ENCODE data around the gene PDZD7. TPM values are rescaled to one million over a fixed set of nuclear protein-coding genes. Genes with fewer than 3 reads are reported as not detected.

The PDZD7 gene
- total RNA-seq, 1 experiment from 2014 or later = 6.1 TPM

- H3K79me2 ChIP-seq (ENCODE audit: insufficient read depth, low read length) = no peaks in the 10 kb centered on the region
- ChIA-PET CTCF (interaction anchor here (0.6 kb wide), 1 partner anchor 187 kb away, joined by 3 read pairs; no protein-coding TSS in a partner anchor), RAD21 (ENCODE audit: low non-redundant PET in 1 of 2, low total read pairs in 2 of 2, uncharacterized antibody in 2 of 2, unreplicated experiment in 2 of 2) (no interaction called here), POLR2A (no interaction called here)
- no peaks in the 10 kb centered on the region for H3K27me3 ChIP-seq (ENCODE audit: insufficient read depth, low read length)
- intact Hi-C loops (cut with micrococcal nuclease) = no loop called here
- H3K27ac ChIP-seq (ENCODE audit: low read depth, low read length) = no peak overlapping the region
- 0 out of 4 replicates have a peak, but pooled peaks cover 0 to under 1% of the 10 kb centered on the region in 2 experiments for H3K36me3 ChIP-seq (ENCODE audit: control insufficient read depth in 1 of 2, insufficient read depth in 2 of 2, low read length in 2 of 2)
- H3K9me2 ChIP-seq (ENCODE audit: insufficient read depth) = no peaks in the 10 kb centered on the region
- ATAC-seq (no peak), DNase-seq (ENCODE audit: low read depth, low spot score) (no peak)
- H2AFZ ChIP-seq (ENCODE audit: low read depth, low read length, poor library complexity, severe bottlenecking) = no peak overlapping the region
- no peak for TF ChIP-seq SRF (IDR thresholded peaks at IDR 0.05; ENCODE audit: low read depth)
- H4K20me1 ChIP-seq (ENCODE audit: insufficient read depth) = no peaks in the 10 kb centered on the region
- BruUV-seq (replicated peaks) = no TSS peak
- H3K4me2 ChIP-seq (ENCODE audit: low read length) = no peak overlapping the region
- no peak overlapping the region for H3K4me3 ChIP-seq (replicated peaks in 1 of 2; ENCODE audit: low read depth in 1 of 2, low read length in 2 of 2)
- H3K4me1 ChIP-seq (ENCODE audit: control insufficient read depth in 1 of 2, insufficient read depth in 2 of 2, low read length in 2 of 2) = peaks cover 10 to 40% of the 10 kb centered on the region in 2 experiments; a peak in 3 of 4 replicates
- no peak overlapping the region for H3K9ac ChIP-seq (ENCODE audit: low read length)
- no peaks in the 10 kb centered on the region for H3K9me3 ChIP-seq (ENCODE audit: control insufficient read depth in 1 of 2, insufficient read depth in 1 of 2, low read depth in 1 of 2, low read length in 2 of 2)
Observed at GRCh38 chr10:100972904-100973535, 57.9 kb downstream of the PDZD7 start.

- Histone ChIP-seq H4K20me1 (ENCODE audit: insufficient read depth) (no peaks in the 10 kb centered on the region), H3K36me3 (ENCODE audit: control insufficient read depth in 1 of 2, insufficient read depth in 2 of 2, low read length in 2 of 2) (no peaks in the 10 kb centered on the region), H3K4me3 (replicated peaks in 1 of 2; ENCODE audit: low read depth in 1 of 2, low read length in 2 of 2) (no peak overlapping the region), H3K9me3 (ENCODE audit: control insufficient read depth in 1 of 2, insufficient read depth in 1 of 2, low read depth in 1 of 2, low read length in 2 of 2) (no peaks in the 10 kb centered on the region), H3K27me3 (ENCODE audit: insufficient read depth, low read length) (no peaks in the 10 kb centered on the region), H3K9me2 (ENCODE audit: insufficient read depth) (no peaks in the 10 kb centered on the region), H3K9ac (ENCODE audit: low read length) (no peak overlapping the region), H3K4me1 (ENCODE audit: control insufficient read depth in 1 of 2, insufficient read depth in 2 of 2, low read length in 2 of 2) (peaks cover 10 to 39% of the 10 kb centered on the region in 2 experiments; a peak in 3 of 4 replicates), H2AFZ (ENCODE audit: low read depth, low read length, poor library complexity, severe bottlenecking) (no peak overlapping the region), H3K4me2 (ENCODE audit: low read length) (no peak overlapping the region), H3K79me2 (ENCODE audit: insufficient read depth, low read length) (no peaks in the 10 kb centered on the region), H3K27ac (ENCODE audit: low read depth, low read length) (no peak overlapping the region)
- DNase-seq (ENCODE audit: low read depth, low spot score) (no peak), ATAC-seq (no peak)
- intact Hi-C loops (cut with micrococcal nuclease) = no loop called here
- no TSS peak for BruUV-seq (replicated peaks)
- ChIA-PET POLR2A (no interaction called here), CTCF (no interaction called here), RAD21 (ENCODE audit: low non-redundant PET in 1 of 2, low total read pairs in 2 of 2, uncharacterized antibody in 2 of 2, unreplicated experiment in 2 of 2) (no interaction called here)
- no peak for TF ChIP-seq ZNF274 (IDR thresholded peaks at IDR 0.05; ENCODE audit: low read depth, low read length)
- TF ChIP-seq EZH2phosphoT487 (IDR thresholded peaks at IDR 0.05; ENCODE audit: borderline replicate concordance) = no peak
- no peak for TF ChIP-seq CTCF (IDR thresholded peaks at IDR 0.05 in 2 of 3, conservative IDR thresholded peaks at IDR 0.05 in 1 of 3; ENCODE audit: borderline replicate concordance in 1 of 3, insufficient read depth in 1 of 3, low read depth in 2 of 3, low read length in 2 of 3)
- no peak for TF ChIP-seq ATF3 (IDR thresholded peaks at IDR 0.05)
- no peak for TF ChIP-seq YY1 (IDR thresholded peaks at IDR 0.05; ENCODE audit: extremely low read depth, insufficient replicate concordance, low read depth, low read length)
- TF ChIP-seq REST (IDR thresholded peaks at IDR 0.05; ENCODE audit: low read depth) = no peak
- TF ChIP-seq ZFX (IDR thresholded peaks at IDR 0.05) = no peak
- TF ChIP-seq TCF7L2 (IDR thresholded peaks at IDR 0.05; ENCODE audit: borderline replicate concordance, extremely low read depth, insufficient read depth, insufficient read length) = no peak
- no peak for TF ChIP-seq POLR2A (IDR thresholded peaks at IDR 0.05; ENCODE audit: borderline replicate concordance, extremely low read depth, insufficient read depth, insufficient read length)
- no peak for TF ChIP-seq SP1 (IDR thresholded peaks at IDR 0.05; ENCODE audit: low read depth)
- TF ChIP-seq CEBPB (IDR thresholded peaks at IDR 0.05; ENCODE audit: low read depth) = no peak
Observed at GRCh38 chr10:100972115-100972903, 58.6 kb downstream of the PDZD7 start.
